ENCODE measurements around the gene CNGA2.

CNGA2 gene

DNA sequence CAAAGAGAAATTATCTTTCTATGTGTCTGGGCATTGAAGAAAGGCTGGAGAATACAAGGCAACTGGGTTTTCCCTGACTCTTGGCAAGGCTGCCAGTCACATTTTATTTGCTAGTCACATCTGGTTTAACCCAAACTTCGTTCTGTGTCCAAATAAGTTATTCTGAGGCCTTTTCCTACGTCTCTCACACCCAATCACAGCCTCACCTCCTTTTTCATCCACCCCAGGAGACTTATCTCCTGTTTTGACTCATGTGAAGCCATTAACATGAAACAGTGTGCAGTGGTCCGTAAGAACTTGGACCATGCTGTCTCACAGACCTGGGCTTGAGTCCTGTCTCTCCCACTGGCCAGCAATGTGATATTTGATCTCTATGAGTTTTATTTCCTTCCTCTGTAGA is 59.3 kb downstream of the CNGA2 start:
- in situ Hi-C loops (cut with HindIII; ENCODE audit: low sequenced_read_pairs) = no loop called here

Data from DLD1 (cell line).